Liver (tissue), 9 donors: ENCODE measurements around the gene SOX4. TPM values are rescaled to one million over a fixed set of nuclear protein-coding genes. Genes with fewer than 3 reads are reported as not detected.

Experiments
- DNase-seq: peaks from one replicate; pipeline ENCODE4 v3.0.0-alpha.2; 2017; ENCODE audit warnings: low spot score
- H3K27ac ChIP-seq, 2 donors: one replicate each; pipeline ENCODE4 v1.7.0; 2013; ENCODE audit warnings: inconsistent platforms in 2 of 2, low read length in 2 of 2, control low read depth in 1 of 2, low read depth in 1 of 2, mild to moderate bottlenecking in 1 of 2
- H3K27me3 ChIP-seq, 4 donors: one replicate each; pipeline versions ENCODE4 v1.6.1 to v1.7.0; 2013; ENCODE audit warnings: low read length in 3 of 4, inconsistent platforms in 1 of 4, mild to moderate bottlenecking in 1 of 4, moderate library complexity in 1 of 4; ENCODE audit not compliant: control insufficient read depth in 4 of 4, insufficient read depth in 4 of 4
- H3K36me3 ChIP-seq, 4 donors: one replicate each; pipeline versions ENCODE4 v1.6.1 to v1.7.0; 2013; ENCODE audit warnings: low read length in 3 of 4, mild to moderate bottlenecking in 3 of 4, low read depth in 1 of 4, moderate library complexity in 1 of 4; ENCODE audit not compliant: control insufficient read depth in 4 of 4, insufficient read depth in 3 of 4
- H3K4me1 ChIP-seq, 4 donors: one replicate each; pipeline versions ENCODE4 v1.6.1 to v1.7.0; 2013; ENCODE audit warnings: low read length in 3 of 4, mild to moderate bottlenecking in 3 of 4, moderate library complexity in 1 of 4; ENCODE audit not compliant: control insufficient read depth in 4 of 4, insufficient read depth in 4 of 4
- H3K4me3 ChIP-seq, 3 donors: one replicate each; pipeline versions ENCODE4 v1.6.1 to v1.7.0; 2013; ENCODE audit warnings: low read length in 3 of 3, control low read depth in 1 of 3, low read depth in 1 of 3, mild to moderate bottlenecking in 1 of 3
- H3K9ac ChIP-seq, 2 donors: one replicate each; pipeline ENCODE4 v1.7.0; 2013; ENCODE audit warnings: low read length in 2 of 2, mild to moderate bottlenecking in 2 of 2, moderate library complexity in 2 of 2, control low read depth in 1 of 2, low read depth in 1 of 2
- H3K9me3 ChIP-seq, 4 donors: one replicate each; pipeline versions ENCODE4 v1.6.1 to v1.7.0; 2013; ENCODE audit warnings: low read length in 3 of 4; ENCODE audit not compliant: control insufficient read depth in 4 of 4
- EGR1 ChIP-seq, 2 donors: IDR thresholded peaks; 2 replicates each; pipeline ENCODE4 v1.6.1; 2016 to 2018; ENCODE audit warnings: antibody characterized with exemption in 2 of 2, low read depth in 2 of 2
- FOXA1 ChIP-seq: IDR thresholded peaks from 2 replicates; pipeline ENCODE4 v1.6.1; 2016; ENCODE audit warnings: antibody characterized with exemption
- FOXA2 ChIP-seq: IDR thresholded peaks from 2 replicates; pipeline ENCODE4 v1.6.1; 2016; ENCODE audit warnings: antibody characterized with exemption
- GABPA ChIP-seq, 2 donors: IDR thresholded peaks in 1 of 2; conservative IDR thresholded peaks in 1 of 2; 2 replicates each; pipeline ENCODE4 v1.6.1; 2016; ENCODE audit warnings: antibody characterized with exemption in 2 of 2, mild to moderate bottlenecking in 1 of 2, moderate library complexity in 1 of 2
- HNF4A ChIP-seq, 2 donors: conservative IDR thresholded peaks; 2 replicates each; pipeline ENCODE4 v1.6.1; 2016; ENCODE audit warnings: antibody characterized with exemption in 2 of 2, mild to moderate bottlenecking in 2 of 2
- HNF4G ChIP-seq: IDR thresholded peaks from 2 replicates; pipeline ENCODE4 v1.6.1; 2016; ENCODE audit warnings: antibody characterized with exemption
- NR2F2 ChIP-seq: IDR thresholded peaks from 2 replicates; pipeline ENCODE4 v1.6.1; 2016; ENCODE audit warnings: antibody characterized with exemption
- RAD21 ChIP-seq, 2 donors: IDR thresholded peaks; 2 replicates each; pipeline ENCODE4 v1.6.1; 2016; ENCODE audit warnings: antibody characterized with exemption in 2 of 2, mild to moderate bottlenecking in 2 of 2
- RXRA ChIP-seq, 2 donors: IDR thresholded peaks; 2 replicates each; pipeline ENCODE4 v1.6.1; 2017 to 2018; ENCODE audit warnings: antibody characterized with exemption in 2 of 2, mild to moderate bottlenecking in 1 of 2
- SP1 ChIP-seq: IDR thresholded peaks from 2 replicates; pipeline ENCODE4 v1.6.1; 2018; ENCODE audit warnings: antibody characterized with exemption, mild to moderate bottlenecking
- TAF1 ChIP-seq: conservative IDR thresholded peaks from 2 replicates; pipeline ENCODE4 v1.6.1; 2016; ENCODE audit warnings: antibody characterized with exemption, mild to moderate bottlenecking
- YY1 ChIP-seq: IDR thresholded peaks from 2 replicates; pipeline ENCODE4 v1.6.1; 2016; ENCODE audit warnings: antibody characterized with exemption, mild to moderate bottlenecking
- WGBS: extraction: QIAGEN DNeasy Blood & Tissue Kit; methylation state at CpG from one replicate; pipeline ENCODE4 v1.1.7; 2013; 5-methylcytosine and 5-hydroxymethylcytosine counted together
- polyA plus RNA-seq, 2 donors: library from polyadenylated mRNA; stranded (reverse) in 1 of 2; unstranded in 1 of 2; fragments of 200-250 nt in 1 of 2; fragments of >200 nt in 1 of 2; fragmentation: Nextera tagmentation in 1 of 2; extraction: Ambion mirVana in 1 of 2; gene quantifications; one replicate each; pipeline versions ENCODE4 v1.2.1 to v1.2.3, GENCODE V29; 2013 to 2015
- total RNA-seq, 2 donors: library from RNA; depleted of rRNA; stranded (reverse); fragments of >200 nt; gene quantifications; one replicate each; pipeline ENCODE4 v1.2.3, GENCODE V29; 2014
- TF ChIP-seq, protein P1 (sequence below): IDR thresholded peaks from 2 replicates; pipeline ENCODE4 v1.6.1; 2016; ENCODE audit warnings: antibody characterized with exemption
- TF ChIP-seq, protein P2 (sequence below): IDR thresholded peaks from 2 replicates; pipeline ENCODE4 v1.6.1; 2016; ENCODE audit warnings: antibody characterized with exemption
- TF ChIP-seq, protein P3 (sequence below): fragments of 150-350 bp; IDR thresholded peaks from 2 replicates; pipeline ENCODE4 v1.5.1; 2017; ENCODE audit warnings: improper control_type of control experiment, low read depth, low read length; ENCODE audit not compliant: missing input control
- TF ChIP-seq, protein P4 (sequence below): IDR thresholded peaks from 2 replicates; pipeline ENCODE4 v1.6.1; 2016; ENCODE audit warnings: antibody characterized with exemption
- donor health status: healthy.
- donor health status: healthy.
- donor health status: healthy.
- donor health status: healthy.
- donor health status: healthy.

SOX4 gene
- total and polyA plus RNA-seq, 4 donors: 0.59 to 8.1 (median 0.95) TPM

DNA sequence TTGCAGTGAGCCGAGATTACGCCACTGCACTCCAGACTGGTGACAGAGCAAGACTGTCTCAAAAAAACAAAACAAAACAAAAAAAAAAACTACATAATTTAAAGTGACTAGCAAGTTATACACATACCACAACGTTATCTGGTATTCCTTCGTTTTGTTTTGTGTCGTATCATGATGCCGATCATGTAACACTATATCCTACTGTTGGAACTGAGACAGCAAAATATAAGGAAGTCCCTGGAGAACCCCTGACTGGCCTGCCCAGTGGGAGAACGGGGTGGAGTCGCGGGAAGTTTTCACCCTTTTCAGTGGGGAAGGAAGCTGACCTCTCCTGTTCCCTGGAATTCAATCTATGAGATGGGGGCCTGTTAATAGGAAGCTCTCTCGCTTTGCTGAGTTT lies 15.1 kb downstream of the SOX4 start:
- Histone ChIP-seq H3K36me3 (no peaks in the 10 kb centered on the region), H3K4me1 (no peaks in the 10 kb centered on the region), H3K9me3 (no peaks in the 10 kb centered on the region), H3K27me3 (peaks cover 0 to 2% (median 0%) of the 10 kb centered on the region in 4 donors), H3K4me3 (no peak overlapping the region), H3K9ac (no peak overlapping the region), H3K27ac (no peak overlapping the region)
- TF ChIP-seq, protein P1, sequence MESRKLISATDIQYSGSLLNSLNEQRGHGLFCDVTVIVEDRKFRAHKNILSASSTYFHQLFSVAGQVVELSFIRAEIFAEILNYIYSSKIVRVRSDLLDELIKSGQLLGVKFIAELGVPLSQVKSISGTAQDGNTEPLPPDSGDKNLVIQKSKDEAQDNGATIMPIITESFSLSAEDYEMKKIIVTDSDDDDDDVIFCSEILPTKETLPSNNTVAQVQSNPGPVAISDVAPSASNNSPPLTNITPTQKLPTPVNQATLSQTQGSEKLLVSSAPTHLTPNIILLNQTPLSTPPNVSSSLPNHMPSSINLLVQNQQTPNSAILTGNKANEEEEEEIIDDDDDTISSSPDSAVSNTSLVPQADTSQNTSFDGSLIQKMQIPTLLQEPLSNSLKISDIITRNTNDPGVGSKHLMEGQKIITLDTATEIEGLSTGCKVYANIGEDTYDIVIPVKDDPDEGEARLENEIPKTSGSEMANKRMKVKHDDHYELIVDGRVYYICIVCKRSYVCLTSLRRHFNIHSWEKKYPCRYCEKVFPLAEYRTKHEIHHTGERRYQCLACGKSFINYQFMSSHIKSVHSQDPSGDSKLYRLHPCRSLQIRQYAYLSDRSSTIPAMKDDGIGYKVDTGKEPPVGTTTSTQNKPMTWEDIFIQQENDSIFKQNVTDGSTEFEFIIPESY: no peak
- no peak for TF ChIP-seq EGR1 (IDR thresholded peaks at IDR 0.05; ENCODE audit: low read depth in 2 of 2)
- TF ChIP-seq TAF1: no peak
- no peak for TF ChIP-seq FOXA2
- TF ChIP-seq RAD21 (IDR thresholded peaks at IDR 0.05): no peak
- TF ChIP-seq, protein P2, sequence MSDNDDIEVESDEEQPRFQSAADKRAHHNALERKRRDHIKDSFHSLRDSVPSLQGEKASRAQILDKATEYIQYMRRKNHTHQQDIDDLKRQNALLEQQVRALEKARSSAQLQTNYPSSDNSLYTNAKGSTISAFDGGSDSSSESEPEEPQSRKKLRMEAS: no peak
- TF ChIP-seq RXRA (IDR thresholded peaks at IDR 0.05): no peak
- TF ChIP-seq, protein P3, sequence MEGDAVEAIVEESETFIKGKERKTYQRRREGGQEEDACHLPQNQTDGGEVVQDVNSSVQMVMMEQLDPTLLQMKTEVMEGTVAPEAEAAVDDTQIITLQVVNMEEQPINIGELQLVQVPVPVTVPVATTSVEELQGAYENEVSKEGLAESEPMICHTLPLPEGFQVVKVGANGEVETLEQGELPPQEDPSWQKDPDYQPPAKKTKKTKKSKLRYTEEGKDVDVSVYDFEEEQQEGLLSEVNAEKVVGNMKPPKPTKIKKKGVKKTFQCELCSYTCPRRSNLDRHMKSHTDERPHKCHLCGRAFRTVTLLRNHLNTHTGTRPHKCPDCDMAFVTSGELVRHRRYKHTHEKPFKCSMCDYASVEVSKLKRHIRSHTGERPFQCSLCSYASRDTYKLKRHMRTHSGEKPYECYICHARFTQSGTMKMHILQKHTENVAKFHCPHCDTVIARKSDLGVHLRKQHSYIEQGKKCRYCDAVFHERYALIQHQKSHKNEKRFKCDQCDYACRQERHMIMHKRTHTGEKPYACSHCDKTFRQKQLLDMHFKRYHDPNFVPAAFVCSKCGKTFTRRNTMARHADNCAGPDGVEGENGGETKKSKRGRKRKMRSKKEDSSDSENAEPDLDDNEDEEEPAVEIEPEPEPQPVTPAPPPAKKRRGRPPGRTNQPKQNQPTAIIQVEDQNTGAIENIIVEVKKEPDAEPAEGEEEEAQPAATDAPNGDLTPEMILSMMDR: no peak
- TF ChIP-seq NR2F2: no peak
- TF ChIP-seq HNF4G: no peak
- WGBS: 82% methylated on average over 10 of the region's 10 CpGs
- DNase-seq: no peak

DNA sequence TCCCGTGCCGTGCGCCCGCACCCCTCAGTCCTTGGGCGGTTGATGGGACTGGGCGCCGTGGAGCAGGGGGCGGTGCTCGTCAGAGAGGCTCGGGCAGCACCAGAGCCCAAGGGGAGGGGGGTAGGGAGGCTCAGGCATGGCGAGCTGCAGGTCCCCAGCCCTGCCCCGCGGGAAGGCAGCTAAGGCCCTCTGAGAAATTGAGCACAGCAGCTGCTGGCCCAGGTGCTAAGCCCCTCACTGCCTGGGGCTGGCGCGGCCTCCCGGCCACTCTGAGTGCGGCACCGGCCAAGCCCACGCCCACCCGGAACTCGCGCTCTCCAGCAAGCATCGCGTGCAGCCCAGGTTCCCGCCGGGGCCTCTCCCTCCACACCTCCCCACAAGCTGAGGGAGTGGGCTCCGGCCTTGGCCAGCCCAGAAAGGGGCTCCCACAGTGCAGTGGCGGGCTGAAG lies 16.4 kb downstream of the SOX4 start:
- no peaks in the 10 kb centered on the region for H3K4me1 ChIP-seq
- WGBS: 95% methylated on average over 28 of the region's 28 CpGs
- no peaks in the 10 kb centered on the region for H3K36me3 ChIP-seq
- peaks cover 0 to 2% (median 0%) of the 10 kb centered on the region in 4 donors for H3K27me3 ChIP-seq
- H3K9me3 ChIP-seq: no peaks in the 10 kb centered on the region
- no peak for DNase-seq
- H3K4me3 ChIP-seq: no peak overlapping the region
- H3K9ac ChIP-seq: no peak overlapping the region
- TF ChIP-seq FOXA2 (no peak), HNF4A (conservative IDR thresholded peaks at IDR 0.05) (no peak), EGR1 (IDR thresholded peaks at IDR 0.05; ENCODE audit: low read depth in 2 of 2) (no peak)
- TF ChIP-seq, protein P4, sequence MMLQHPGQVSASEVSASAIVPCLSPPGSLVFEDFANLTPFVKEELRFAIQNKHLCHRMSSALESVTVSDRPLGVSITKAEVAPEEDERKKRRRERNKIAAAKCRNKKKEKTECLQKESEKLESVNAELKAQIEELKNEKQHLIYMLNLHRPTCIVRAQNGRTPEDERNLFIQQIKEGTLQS: no peak
- no peak overlapping the region for H3K27ac ChIP-seq

DNA sequence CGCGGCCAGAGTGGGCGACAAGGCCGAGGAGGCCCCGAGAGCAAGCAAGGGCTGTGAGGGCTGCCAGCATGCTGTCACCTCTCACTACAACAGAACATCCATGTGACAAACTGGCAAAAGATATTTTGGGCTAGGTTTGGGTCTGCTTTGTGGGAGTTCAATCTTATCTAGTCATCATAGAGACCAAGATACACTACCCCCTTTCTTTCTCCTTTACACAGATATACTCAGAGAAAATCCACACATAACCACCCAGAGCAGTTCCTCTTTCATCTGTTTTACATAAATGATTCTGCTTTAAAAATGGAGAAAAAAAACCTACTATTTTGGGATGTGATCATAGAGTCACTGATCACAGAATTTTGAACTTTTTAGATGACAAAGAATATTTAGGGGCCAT lies 16.8 kb downstream of the SOX4 start:
- no peak overlapping the region for H3K9ac ChIP-seq
- 91% methylated on average over 5 of the region's 5 CpGs for WGBS

More for the DNA sequence above, 16.8 kb downstream of the SOX4 start:
- Histone ChIP-seq H3K27ac (no peak overlapping the region), H3K4me1 (no peaks in the 10 kb centered on the region), H3K27me3 (peaks cover 0 to 2% (median 0%) of the 10 kb centered on the region in 4 donors), H3K36me3 (no peaks in the 10 kb centered on the region), H3K9me3 (no peaks in the 10 kb centered on the region), H3K4me3 (no peak overlapping the region)
- DNase-seq: no peak
- TF ChIP-seq RAD21 (IDR thresholded peaks at IDR 0.05) (no peak), HNF4G (no peak), YY1 (no peak), HNF4A (conservative IDR thresholded peaks at IDR 0.05) (no peak), FOXA1 (no peak), EGR1 (IDR thresholded peaks at IDR 0.05; ENCODE audit: low read depth in 2 of 2) (no peak), FOXA2 (no peak), RXRA (IDR thresholded peaks at IDR 0.05) (no peak), SP1 (no peak), TAF1 (no peak), GABPA (IDR thresholded peaks at IDR 0.05 in 1 of 2, conservative IDR thresholded peaks at IDR 0.05 in 1 of 2) (no peak), NR2F2 (no peak)
- TF ChIP-seq, protein P3: no peak
- TF ChIP-seq, protein P2: no peak
- TF ChIP-seq, protein P1: no peak
